Neural progenitor cell (in vitro differentiated cells): ENCODE results near the gene KCNH1. TPM values are rescaled to one million over a fixed set of nuclear protein-coding genes. Genes with fewer than 3 reads are reported as not detected.

Source experiments
- DNase-seq: peaks from one replicate; pipeline ENCODE4 v3.0.0-alpha.2; 2016; ENCODE audit warnings: low spot score
- H2AFZ ChIP-seq: fragments of 200-600 bp; sonication (generic); replicated peaks from 2 replicates; pipeline ENCODE4 v1.6.1; 2016; ENCODE audit warnings: antibody characterized with exemption
- H3F3A ChIP-seq: fragments of 200-600 bp; sonication (generic); 2 replicates; pipeline ENCODE4 v1.6.1; 2016; ENCODE audit warnings: antibody characterized with exemption, low read depth
- H3K27ac ChIP-seq: fragments of 200-600 bp; sonication (generic); 2 replicates; pipeline ENCODE4 v1.5.1; 2016; ENCODE audit warnings: mild to moderate bottlenecking
- H3K27me3 ChIP-seq: fragments of 200-600 bp; sonication (generic); 2 replicates; pipeline ENCODE4 v1.6.1; 2016; ENCODE audit warnings: mild to moderate bottlenecking, moderate library complexity
- H3K36me3 ChIP-seq: fragments of 200-600 bp; sonication (generic); 2 replicates; pipeline ENCODE4 v1.5.1; 2016
- H3K4me1 ChIP-seq: fragments of 200-600 bp; sonication (generic); 2 replicates; pipeline ENCODE4 v1.6.1; 2016; ENCODE audit warnings: mixed run types
- H3K4me2 ChIP-seq: fragments of 200-600 bp; sonication (generic); 2 replicates; pipeline ENCODE4 v1.6.1; 2016
- H3K4me3 ChIP-seq: fragments of 200-600 bp; sonication (generic); 2 replicates; pipeline ENCODE4 v1.5.1; 2016
- H3K79me2 ChIP-seq: fragments of 200-600 bp; sonication (generic); 2 replicates; pipeline ENCODE4 v1.6.1; 2016; ENCODE audit warnings: low read depth
- H3K9ac ChIP-seq: fragments of 200-600 bp; sonication (generic); 2 replicates; pipeline ENCODE4 v1.6.1; 2016
- H3K9me3 ChIP-seq: fragments of 200-600 bp; sonication (generic); 2 replicates; pipeline ENCODE4 v1.5.1; 2016; ENCODE audit warnings: low read depth
- H4K20me1 ChIP-seq: fragments of 200-600 bp; sonication (generic); 2 replicates; pipeline ENCODE4 v1.6.1; 2016; ENCODE audit warnings: low read depth
- H3K27ac Mint-ChIP-seq: 3 replicates; pipeline ENCODE4 v1.8.0; 2021; ENCODE audit warnings: mixed read lengths
- H3K27me3 Mint-ChIP-seq: 2 replicates; pipeline ENCODE4 v1.8.0; 2022; ENCODE audit warnings: low read depth, mild to moderate bottlenecking, inconsistent platforms, moderate library complexity, mixed read lengths; ENCODE audit not compliant: insufficient read depth
- H3K36me3 Mint-ChIP-seq: 3 replicates; pipeline ENCODE4 v1.8.0; 2021; ENCODE audit warnings: mixed read lengths
- H3K4me1 Mint-ChIP-seq: 3 replicates; pipeline ENCODE4 v1.8.0; 2021; ENCODE audit warnings: mixed read lengths
- H3K4me3 Mint-ChIP-seq: 3 replicates; pipeline ENCODE4 v1.8.0; 2021; ENCODE audit warnings: mild to moderate bottlenecking, moderate library complexity, mixed read lengths
- H3K9me3 Mint-ChIP-seq: 3 replicates; pipeline ENCODE4 v1.8.0; 2020; ENCODE audit warnings: mixed read lengths
- CTCF ChIP-seq: fragments of 200-600 bp; sonication (generic); IDR thresholded peaks from 2 replicates; pipeline ENCODE4 v1.5.1; 2017; ENCODE audit warnings: antibody characterized with exemption, mild to moderate bottlenecking
- EZH2 ChIP-seq: fragments of 200-600 bp; sonication (generic); IDR thresholded peaks from 2 replicates; pipeline ENCODE4 v1.6.1; 2017; ENCODE audit warnings: antibody characterized with exemption, mild to moderate bottlenecking, moderate library complexity
- EZH2phosphoT487 ChIP-seq: fragments of 200-600 bp; sonication (generic); IDR thresholded peaks from 2 replicates; pipeline ENCODE4 v1.6.1; 2017; ENCODE audit warnings: antibody characterized with exemption
- total RNA-seq: library from RNA; depleted of rRNA; stranded (reverse); fragments of >200 nt; gene quantifications from 2 replicates; pipeline ENCODE4 v1.2.3, GENCODE V29; 2015; ENCODE audit warnings: low replicate concordance

Gene KCNH1
- total RNA-seq, 1 donor from 2014 or later: 1.6 TPM

DNA sequence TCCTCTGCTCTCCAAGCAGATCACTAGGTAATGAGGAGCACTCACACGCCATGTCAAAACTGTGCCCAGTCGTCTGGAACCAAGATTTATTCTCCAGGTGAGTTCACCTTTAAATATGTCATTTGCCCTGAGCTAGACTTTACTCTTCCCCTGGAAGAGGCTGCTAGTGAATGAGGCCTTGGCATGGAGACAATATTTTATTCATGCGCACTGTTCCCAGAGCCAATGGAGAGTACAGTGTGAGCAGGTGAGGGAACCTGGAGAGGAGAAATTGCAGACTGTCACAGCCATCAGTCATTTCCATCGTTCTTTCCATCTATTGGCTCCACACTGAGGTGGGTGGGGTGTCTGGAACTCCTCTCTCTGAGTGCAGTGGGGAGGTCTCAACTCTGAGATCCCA lies 333.6 kb downstream of the KCNH1 start:
- H3K4me1 Mint-ChIP-seq: no peaks in the 10 kb centered on the region
- Histone ChIP-seq H3K27ac (no peak overlapping the region), H3K9ac (no peak overlapping the region), H3K4me3 (no peak overlapping the region), H3K4me2 (no peak overlapping the region), H3K79me2 (no peaks in the 10 kb centered on the region), H4K20me1 (no peaks in the 10 kb centered on the region), H3K9me3 (no peaks in the 10 kb centered on the region), H3K36me3 (no peaks in the 10 kb centered on the region), H3F3A (no peaks in the 10 kb centered on the region), H3K27me3 (no peaks in the 10 kb centered on the region), H3K4me1 (peaks cover 8% of the 10 kb centered on the region), H2AFZ (no peak overlapping the region)
- DNase-seq: no peak
- H3K27me3 Mint-ChIP-seq: no peaks in the 10 kb centered on the region
- H3K4me3 Mint-ChIP-seq: no peak overlapping the region
- no peaks in the 10 kb centered on the region for H3K9me3 Mint-ChIP-seq
- no peaks in the 10 kb centered on the region for H3K36me3 Mint-ChIP-seq
- H3K27ac Mint-ChIP-seq: no peak overlapping the region
- TF ChIP-seq CTCF: no peak
- no peak for TF ChIP-seq EZH2phosphoT487
- TF ChIP-seq EZH2: no peak

DNA sequence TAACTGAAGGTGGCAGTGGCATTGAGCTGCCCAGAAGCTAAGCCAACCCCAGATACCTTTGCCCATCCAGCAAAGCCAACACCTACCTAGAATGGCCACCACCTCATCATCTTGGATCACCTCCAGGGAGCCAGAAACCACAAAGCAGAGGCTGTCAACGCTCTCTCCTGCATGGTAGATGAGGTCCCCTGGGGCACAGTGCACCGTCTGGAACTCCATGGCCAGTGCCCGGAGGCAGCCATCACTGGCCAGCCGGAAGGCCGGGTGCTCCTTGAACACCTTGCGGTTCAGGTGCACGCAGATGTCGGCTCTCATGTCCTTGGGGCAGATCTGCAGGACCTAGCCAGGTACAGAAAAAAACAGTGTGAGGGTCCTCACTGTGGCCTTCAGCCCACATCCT lies 336.5 kb downstream of the KCNH1 start:
- Mint-ChIP-seq H3K4me1 (peaks cover 2% of the 10 kb centered on the region), H3K9me3 (no peaks in the 10 kb centered on the region), H3K27ac (no peak overlapping the region), H3K4me3 (no peak overlapping the region), H3K36me3 (no peaks in the 10 kb centered on the region), H3K27me3 (no peaks in the 10 kb centered on the region)
- Histone ChIP-seq H3K36me3 (no peaks in the 10 kb centered on the region), H4K20me1 (no peaks in the 10 kb centered on the region), H3K27ac (no peak overlapping the region), H3K9me3 (no peaks in the 10 kb centered on the region), H3K79me2 (no peaks in the 10 kb centered on the region), H2AFZ (no peak overlapping the region), H3K9ac (no peak overlapping the region), H3K4me3 (no peak overlapping the region), H3K27me3 (no peaks in the 10 kb centered on the region), H3F3A (no peaks in the 10 kb centered on the region), H3K4me2 (no peak overlapping the region), H3K4me1 (peaks cover 8% of the 10 kb centered on the region)
- no peak for TF ChIP-seq EZH2
- TF ChIP-seq CTCF: no peak
- TF ChIP-seq EZH2phosphoT487: no peak
- DNase-seq: no peak

GRCh38 chr1:210796421-210796820 lies 337.5 kb downstream of the KCNH1 start:
- Histone ChIP-seq H4K20me1 (no peaks in the 10 kb centered on the region), H3K4me3 (no peak overlapping the region), H3K4me1 (peaks cover 3% of the 10 kb centered on the region), H3K9ac (no peak overlapping the region), H3K9me3 (no peaks in the 10 kb centered on the region), H2AFZ (no peak overlapping the region), H3K4me2 (no peak overlapping the region), H3K36me3 (no peaks in the 10 kb centered on the region), H3F3A (no peaks in the 10 kb centered on the region), H3K79me2 (no peaks in the 10 kb centered on the region), H3K27me3 (no peaks in the 10 kb centered on the region), H3K27ac (no peak overlapping the region)
- Mint-ChIP-seq H3K36me3 (no peaks in the 10 kb centered on the region), H3K4me3 (no peak overlapping the region), H3K27ac (no peak overlapping the region), H3K27me3 (no peaks in the 10 kb centered on the region), H3K4me1 (peaks cover 4% of the 10 kb centered on the region), H3K9me3 (no peaks in the 10 kb centered on the region)
- no peak for DNase-seq
- no peak for TF ChIP-seq CTCF
- no peak for TF ChIP-seq EZH2
- no peak for TF ChIP-seq EZH2phosphoT487

- Histone ChIP-seq H3K9me3 (no peaks in the 10 kb centered on the region), H3K4me3 (no peak overlapping the region), H4K20me1 (no peaks in the 10 kb centered on the region), H3K9ac (no peak overlapping the region), H3K4me1 (no peaks in the 10 kb centered on the region), H3K79me2 (no peaks in the 10 kb centered on the region), H3K4me2 (no peak overlapping the region), H3F3A (no peaks in the 10 kb centered on the region), H3K36me3 (no peaks in the 10 kb centered on the region), H3K27me3 (no peaks in the 10 kb centered on the region), H3K27ac (no peak overlapping the region), H2AFZ (no peak overlapping the region)
- Mint-ChIP-seq H3K4me3 (no peak overlapping the region), H3K4me1 (peaks cover 4% of the 10 kb centered on the region), H3K27me3 (no peaks in the 10 kb centered on the region), H3K9me3 (no peaks in the 10 kb centered on the region), H3K27ac (no peak overlapping the region), H3K36me3 (no peaks in the 10 kb centered on the region)
- DNase-seq: no peak
- TF ChIP-seq EZH2 (no peak), EZH2phosphoT487 (no peak), CTCF (no peak)
These were observed 339.5 kb downstream of the KCNH1 start for GRCh38 chr1:210794445-210794844.
